ENCODE results near the gene NT5C3B.
A peak's percentile ranks its signal among the peaks of the same experiment; 100 is the strongest.
"Not testable (repeated sequence)": the region's sequence is repeated elsewhere in the genome, so short reads cannot be mapped to it uniquely, and the experiment has no call there.

Gene NT5C3B

GRCh38 chr17:41781404-41782110 is 54.5 kb downstream of the NT5C3B start:
- DNase-seq = no peak

GRCh38 chr17:41779954-41780353 is 56.1 kb downstream of the NT5C3B start:
- no peak for DNase-seq

- DNase-seq = peak; percentile 83
These were observed 58.4 kb downstream of the NT5C3B start for GRCh38 chr17:41777574-41778188.

GRCh38 chr17:41777157-41777573 is 58.9 kb downstream of the NT5C3B start:
- no peak for DNase-seq

GRCh38 chr17:41776262-41776900 is 59.7 kb downstream of the NT5C3B start:
- DNase-seq = not testable (repeated sequence)

- DNase-seq = no peak
These were observed 60.4 kb downstream of the NT5C3B start for GRCh38 chr17:41775394-41776226.
